ENCODE measurements around the gene PSMA2.

The PSMA2 gene

DNA sequence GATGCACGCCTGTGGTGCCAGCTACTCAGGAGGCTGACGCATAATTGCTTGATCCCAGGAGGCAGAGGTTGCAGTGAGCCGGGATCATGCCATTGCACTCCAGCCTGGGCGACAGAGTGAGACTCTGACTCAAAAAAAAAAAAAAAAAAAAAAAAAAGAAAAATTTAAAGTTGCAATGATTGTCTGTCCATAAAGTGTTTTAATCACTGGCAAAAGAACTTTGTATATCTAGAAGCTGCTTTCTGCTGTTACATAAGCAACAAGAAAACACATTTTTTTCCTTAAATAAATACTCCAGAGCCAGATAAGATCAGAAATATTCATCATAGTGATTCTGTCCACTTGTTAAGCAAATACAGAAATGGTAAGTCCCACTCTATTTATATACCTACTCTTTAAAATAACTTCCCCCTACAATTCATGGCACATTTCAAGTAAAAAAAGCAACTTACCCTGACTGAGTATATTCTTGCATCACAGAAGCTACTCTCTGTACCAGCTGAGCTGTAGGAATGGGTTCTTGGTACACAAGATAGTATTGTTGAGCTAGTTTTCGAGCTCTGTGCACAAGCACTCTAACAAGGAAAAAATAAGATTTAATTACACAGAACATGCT is 7.6 kb downstream of the PSMA2 start:
- Histone ChIP-seq H3K36me3 (ENCODE audit: control insufficient read depth, insufficient read depth, low read length) (peaks cover 91% of the 10 kb centered on the region), H3K27me3 (ENCODE audit: control insufficient read depth, insufficient read depth, low read length) (no peaks in the 10 kb centered on the region), H3K4me1 (ENCODE audit: control insufficient read depth, insufficient read depth, low read length) (peaks cover 4% of the 10 kb centered on the region; the same call in 1 of the 2 replicates), H3K27ac (ENCODE audit: low read depth, low read length) (no peak overlapping the region), H3K4me3 (ENCODE audit: low read depth, low read length) (no peak overlapping the region), H3K9me3 (ENCODE audit: control insufficient read depth, insufficient read depth, low read length) (no peaks in the 10 kb centered on the region), H3K9ac (ENCODE audit: low read depth, low read length) (no peak overlapping the region)

- Histone ChIP-seq H3K9me3 (ENCODE audit: control insufficient read depth, insufficient read depth, low read length) (no peaks in the 10 kb centered on the region), H3K4me3 (ENCODE audit: low read depth, low read length) (no peak overlapping the region), H3K27ac (ENCODE audit: low read depth, low read length) (no peak overlapping the region), H3K4me1 (ENCODE audit: control insufficient read depth, insufficient read depth, low read length) (no peaks in the 10 kb centered on the region), H3K27me3 (ENCODE audit: control insufficient read depth, insufficient read depth, low read length) (no peaks in the 10 kb centered on the region), H3K36me3 (ENCODE audit: control insufficient read depth, insufficient read depth, low read length) (peaks cover 99% of the 10 kb centered on the region), H3K9ac (ENCODE audit: low read depth, low read length) (no peak overlapping the region)
Observed at GRCh38 chr7:42922017-42922753, 9.8 kb downstream of the PSMA2 start.

- no peaks in the 10 kb centered on the region for H3K9me3 ChIP-seq (ENCODE audit: control insufficient read depth, insufficient read depth, low read length)
- H3K4me3 ChIP-seq (ENCODE audit: low read depth, low read length): no peak overlapping the region
- no peak overlapping the region for H3K9ac ChIP-seq (ENCODE audit: low read depth, low read length)
- H3K27me3 ChIP-seq (ENCODE audit: control insufficient read depth, insufficient read depth, low read length): no peaks in the 10 kb centered on the region
- peaks cover 59% of the 10 kb centered on the region for H3K36me3 ChIP-seq (ENCODE audit: control insufficient read depth, insufficient read depth, low read length)
- H3K4me1 ChIP-seq (ENCODE audit: control insufficient read depth, insufficient read depth, low read length): peaks cover 12% of the 10 kb centered on the region
- H3K27ac ChIP-seq (ENCODE audit: low read depth, low read length): no peak overlapping the region
Observed at GRCh38 chr7:42915356-42915755, 16.6 kb downstream of the PSMA2 start.

- Histone ChIP-seq H3K4me1 (ENCODE audit: control insufficient read depth, insufficient read depth, low read length) (peaks cover 16% of the 10 kb centered on the region), H3K36me3 (ENCODE audit: control insufficient read depth, insufficient read depth, low read length) (peaks cover 53% of the 10 kb centered on the region), H3K9me3 (ENCODE audit: control insufficient read depth, insufficient read depth, low read length) (no peaks in the 10 kb centered on the region), H3K9ac (ENCODE audit: low read depth, low read length) (no peak overlapping the region), H3K27ac (ENCODE audit: low read depth, low read length) (no peak overlapping the region), H3K4me3 (ENCODE audit: low read depth, low read length) (no peak overlapping the region), H3K27me3 (ENCODE audit: control insufficient read depth, insufficient read depth, low read length) (no peaks in the 10 kb centered on the region)
Observed at GRCh38 chr7:42914421-42915045, 17.4 kb downstream of the PSMA2 start.

- Histone ChIP-seq H3K9ac (ENCODE audit: low read depth, low read length) (no peak overlapping the region), H3K36me3 (ENCODE audit: control insufficient read depth, insufficient read depth, low read length) (peaks cover 48% of the 10 kb centered on the region), H3K27me3 (ENCODE audit: control insufficient read depth, insufficient read depth, low read length) (no peaks in the 10 kb centered on the region), H3K4me3 (ENCODE audit: low read depth, low read length) (no peak overlapping the region), H3K4me1 (ENCODE audit: control insufficient read depth, insufficient read depth, low read length) (peaks cover 16% of the 10 kb centered on the region), H3K27ac (ENCODE audit: low read depth, low read length) (peak overlapping the region; percentile 44), H3K9me3 (ENCODE audit: control insufficient read depth, insufficient read depth, low read length) (no peaks in the 10 kb centered on the region)
Observed at GRCh38 chr7:42914009-42914408, 18.0 kb downstream of the PSMA2 start.

DNA sequence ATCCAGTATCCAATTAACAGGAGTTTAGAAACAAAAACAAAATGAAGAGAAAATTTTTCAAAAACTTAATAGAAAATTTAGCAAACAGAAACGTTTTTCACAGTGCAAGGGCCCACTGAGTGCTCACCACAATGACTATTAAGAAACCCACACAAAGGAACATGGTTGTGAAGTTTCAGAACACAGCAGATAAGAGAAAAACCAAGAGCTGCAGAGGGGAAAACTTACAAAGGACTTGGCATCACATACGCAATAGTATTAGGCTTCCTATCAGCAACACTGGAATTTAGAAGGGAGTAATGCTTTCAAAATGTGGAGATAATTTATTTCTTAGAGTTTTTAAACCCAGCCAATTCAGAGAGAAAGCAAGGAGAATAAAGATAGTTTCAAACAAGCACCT is 18.4 kb downstream of the PSMA2 start:
- H3K27ac ChIP-seq (ENCODE audit: low read depth, low read length): peak overlapping the region; percentile 44
- H3K27me3 ChIP-seq (ENCODE audit: control insufficient read depth, insufficient read depth, low read length): no peaks in the 10 kb centered on the region
- H3K9me3 ChIP-seq (ENCODE audit: control insufficient read depth, insufficient read depth, low read length): no peaks in the 10 kb centered on the region
- H3K9ac ChIP-seq (ENCODE audit: low read depth, low read length): no peak overlapping the region
- peaks cover 45% of the 10 kb centered on the region for H3K36me3 ChIP-seq (ENCODE audit: control insufficient read depth, insufficient read depth, low read length)
- peaks cover 16% of the 10 kb centered on the region for H3K4me1 ChIP-seq (ENCODE audit: control insufficient read depth, insufficient read depth, low read length)
- H3K4me3 ChIP-seq (ENCODE audit: low read depth, low read length): no peak overlapping the region

GRCh38 chr7:42911454-42912447 is 20.2 kb downstream of the PSMA2 start, which contains the start of gene C7orf25:
Gene C7orf25 (minus strand): TSS chr7:42912070. CDS start chr7:42910900, 1,170 bp downstream.
- H3K9ac ChIP-seq (ENCODE audit: low read depth, low read length): peak within 1 kb of the TSS; percentile 58
- H3K4me3 ChIP-seq (ENCODE audit: low read depth, low read length): peak within 1 kb of the TSS; percentile 70
- H3K27ac ChIP-seq (ENCODE audit: low read depth, low read length): peak within 1 kb of the TSS; percentile 85
- no peaks in the 10 kb centered on the region for H3K9me3 ChIP-seq (ENCODE audit: control insufficient read depth, insufficient read depth, low read length)
- H3K27me3 ChIP-seq (ENCODE audit: control insufficient read depth, insufficient read depth, low read length): no peaks in the 10 kb centered on the region
- peaks cover 16% of the 10 kb centered on the region for H3K4me1 ChIP-seq (ENCODE audit: control insufficient read depth, insufficient read depth, low read length)
- H3K36me3 ChIP-seq (ENCODE audit: control insufficient read depth, insufficient read depth, low read length): peaks cover 27% of the 10 kb centered on the region

GRCh38 chr7:42910306-42910705 is 21.7 kb downstream of the PSMA2 start:
- no peak overlapping the region for H3K9ac ChIP-seq (ENCODE audit: low read depth, low read length)
- H3K27me3 ChIP-seq (ENCODE audit: control insufficient read depth, insufficient read depth, low read length): no peaks in the 10 kb centered on the region
- no peak overlapping the region for H3K27ac ChIP-seq (ENCODE audit: low read depth, low read length)
- 0 out of 2 replicates have a peak overlapping the region, but pooled peaks have one; percentile 70 for H3K4me3 ChIP-seq (ENCODE audit: low read depth, low read length)
- H3K4me1 ChIP-seq (ENCODE audit: control insufficient read depth, insufficient read depth, low read length): peaks cover 16% of the 10 kb centered on the region
- H3K36me3 ChIP-seq (ENCODE audit: control insufficient read depth, insufficient read depth, low read length): peaks cover 12% of the 10 kb centered on the region
- no peaks in the 10 kb centered on the region for H3K9me3 ChIP-seq (ENCODE audit: control insufficient read depth, insufficient read depth, low read length)

- peaks cover 3% of the 10 kb centered on the region; the same call in 1 of the 2 replicates for H3K36me3 ChIP-seq (ENCODE audit: control insufficient read depth, insufficient read depth, low read length)
- no peak overlapping the region for H3K9ac ChIP-seq (ENCODE audit: low read depth, low read length)
- no peak overlapping the region for H3K27ac ChIP-seq (ENCODE audit: low read depth, low read length)
- no peaks in the 10 kb centered on the region for H3K27me3 ChIP-seq (ENCODE audit: control insufficient read depth, insufficient read depth, low read length)
- no peak overlapping the region for H3K4me3 ChIP-seq (ENCODE audit: low read depth, low read length)
- no peaks in the 10 kb centered on the region for H3K9me3 ChIP-seq (ENCODE audit: control insufficient read depth, insufficient read depth, low read length)
- H3K4me1 ChIP-seq (ENCODE audit: control insufficient read depth, insufficient read depth, low read length): peaks cover 7% of the 10 kb centered on the region
Observed at GRCh38 chr7:42907316-42907715, 24.7 kb downstream of the PSMA2 start.

DNA sequence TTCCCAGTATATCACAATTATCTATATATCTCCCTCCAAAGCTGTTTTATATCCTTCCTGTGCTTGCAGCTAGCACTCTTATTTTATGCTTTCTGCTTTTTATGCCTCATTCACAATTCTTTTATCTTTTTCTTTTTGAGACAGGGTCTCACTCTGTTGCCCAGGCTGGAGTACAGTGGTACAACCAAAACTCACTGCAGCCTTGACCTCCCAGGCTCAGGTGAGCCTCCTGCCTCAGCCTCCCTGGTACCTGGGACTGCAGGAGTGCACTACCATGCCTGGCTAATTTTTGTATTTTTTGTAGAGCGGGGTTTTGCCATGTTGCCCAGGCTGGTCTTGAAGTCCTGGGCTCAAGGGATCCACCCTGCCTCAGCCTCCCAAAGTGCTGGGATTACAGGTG is 25.8 kb downstream of the PSMA2 start:
- Histone ChIP-seq H3K4me3 (ENCODE audit: low read depth, low read length) (no peak overlapping the region), H3K9ac (ENCODE audit: low read depth, low read length) (no peak overlapping the region), H3K36me3 (ENCODE audit: control insufficient read depth, insufficient read depth, low read length) (peaks cover 3% of the 10 kb centered on the region; the same call in 1 of the 2 replicates), H3K9me3 (ENCODE audit: control insufficient read depth, insufficient read depth, low read length) (no peaks in the 10 kb centered on the region), H3K4me1 (ENCODE audit: control insufficient read depth, insufficient read depth, low read length) (peaks cover 4% of the 10 kb centered on the region; the same call in 1 of the 2 replicates), H3K27ac (ENCODE audit: low read depth, low read length) (no peak overlapping the region), H3K27me3 (ENCODE audit: control insufficient read depth, insufficient read depth, low read length) (no peaks in the 10 kb centered on the region)
